GM18867 (cell line): Measurements from ENCODE around the gene DUS1L.

Source experiments
- ATAC-seq: cut with Tn5 transposase; IDR thresholded peaks from one replicate; pipeline ENCODE4 v1.9.1; 2021; ENCODE audit warnings: mild to moderate bottlenecking, moderate library complexity; ENCODE audit not compliant: unreplicated experiment

The DUS1L gene

GRCh38 chr17:82077617-82078358, 12.2 kb upstream of the DUS1L start:
- no peak for ATAC-seq

- ATAC-seq = no peak
Measured at GRCh38 chr17:82076785-82077591, 11.4 kb upstream of the DUS1L start.

GRCh38 chr17:82076018-82076784, 10.6 kb upstream of the DUS1L start:
- ATAC-seq = no peak

- no peak for ATAC-seq
Measured at GRCh38 chr17:82073446-82073845, 7.8 kb upstream of the DUS1L start.

GRCh38 chr17:82072827-82073226, 7.2 kb upstream of the DUS1L start:
- no peak for ATAC-seq

GRCh38 chr17:82070611-82071010, 5.0 kb upstream of the DUS1L start:
- ATAC-seq = no peak

GRCh38 chr17:82065193-82065637, 389 bp downstream of the DUS1L start:
- no peak for ATAC-seq

- no peak for ATAC-seq
Measured at GRCh38 chr17:82064433-82065192, 991 bp downstream of the DUS1L start.

- ATAC-seq = no peak
Measured at GRCh38 chr17:82063424-82064415, 1.9 kb downstream of the DUS1L start.

- ATAC-seq = no peak
Measured at GRCh38 chr17:82062984-82063368, 2.6 kb downstream of the DUS1L start.

GRCh38 chr17:82062076-82062983, 3.3 kb downstream of the DUS1L start:
- no peak for ATAC-seq

- ATAC-seq = no peak
Measured at GRCh38 chr17:82061047-82061925, 4.3 kb downstream of the DUS1L start.

- no peak for ATAC-seq
Measured at GRCh38 chr17:82060614-82061013, 5.0 kb downstream of the DUS1L start.

- ATAC-seq = no peak
Measured at GRCh38 chr17:82060001-82060380, 5.6 kb downstream of the DUS1L start.

- no peak for ATAC-seq
Measured at GRCh38 chr17:82059272-82060000, 6.2 kb downstream of the DUS1L start.

GRCh38 chr17:82058855-82059249, 6.8 kb downstream of the DUS1L start:
- no peak for ATAC-seq
